ENCODE results near the gene CTTNBP2.
A peak's percentile ranks its signal among the peaks of the same experiment; 100 is the strongest.

CTTNBP2 gene

DNA sequence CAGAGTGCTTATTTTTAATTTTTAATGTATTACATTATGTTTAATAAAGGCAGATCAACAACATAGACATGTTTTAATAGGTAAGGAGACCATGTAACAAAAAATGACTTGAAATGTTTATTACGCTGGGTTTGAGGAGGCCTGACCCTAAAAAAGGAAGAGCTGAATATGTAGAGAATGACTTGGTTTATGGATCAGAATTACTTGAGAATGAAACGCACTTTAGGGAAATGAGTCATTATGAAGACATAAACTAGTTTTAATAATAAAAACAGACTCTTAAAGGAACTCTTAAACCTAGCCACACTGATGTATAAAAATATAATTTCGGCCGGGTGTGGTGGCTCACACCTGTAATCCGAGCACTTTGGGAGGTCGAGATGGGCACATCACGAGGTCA lies 56.5 kb downstream of the CTTNBP2 start:
- no peak for DNase-seq

DNA sequence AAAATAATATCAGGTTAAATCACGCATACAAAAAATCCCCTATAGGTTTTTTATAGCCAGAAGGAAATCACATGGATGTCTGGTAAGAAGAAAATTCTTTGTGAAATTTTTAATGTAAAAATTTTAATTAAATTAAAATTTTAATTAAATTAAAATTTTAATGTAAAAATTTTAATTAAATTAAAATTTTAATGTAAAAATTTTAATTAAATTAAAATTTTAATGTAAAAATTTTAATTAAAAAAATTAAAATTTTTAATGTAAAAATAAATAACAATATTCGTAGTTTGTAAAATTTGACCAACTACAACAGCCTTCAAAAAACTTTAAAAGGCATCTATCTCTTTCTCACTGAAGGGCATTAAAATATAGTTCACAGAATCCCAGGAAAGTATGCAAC lies 61.5 kb downstream of the CTTNBP2 start:
- DNase-seq, result no peak

GRCh38 chr7:117810642-117811512 lies 62.4 kb downstream of the CTTNBP2 start:
- peak; percentile 55 for DNase-seq

- no peak for DNase-seq
Observed at GRCh38 chr7:117809958-117810357, 63.3 kb downstream of the CTTNBP2 start.

DNA sequence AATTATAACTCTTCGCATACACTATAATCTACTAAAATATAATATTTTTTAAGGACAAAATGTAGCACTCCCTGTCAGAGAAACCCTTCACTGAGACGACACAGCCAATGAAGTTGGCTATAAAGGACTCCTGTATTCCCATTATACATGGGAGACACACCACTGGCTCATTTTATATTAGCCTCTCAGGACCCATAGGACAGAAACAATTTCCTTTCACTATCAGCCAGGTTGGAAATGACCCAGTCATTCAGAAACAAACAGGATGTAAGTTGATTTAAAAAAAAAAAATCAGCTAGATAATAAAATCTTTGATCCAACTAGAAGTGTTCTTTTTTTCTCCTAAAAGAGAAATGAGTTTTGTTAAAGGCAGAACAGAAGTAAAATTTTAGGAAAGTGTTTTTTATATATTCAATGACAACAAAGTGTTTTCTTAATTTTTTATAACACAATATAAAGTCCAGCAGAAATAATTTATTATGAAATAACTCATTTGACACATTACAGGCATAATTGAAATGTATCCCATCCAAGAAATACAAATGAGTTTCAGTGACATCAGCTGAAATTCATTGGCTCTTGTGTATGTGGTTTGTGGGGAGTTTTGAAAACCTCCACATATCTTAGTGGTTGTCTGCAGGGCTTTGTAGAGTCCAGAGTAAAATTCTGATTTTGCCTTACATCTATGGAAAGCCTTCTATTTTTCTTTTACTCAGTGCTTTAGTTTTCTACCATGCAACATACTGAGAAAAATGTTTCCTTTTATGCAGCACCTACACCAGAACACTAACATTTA lies 64.1 kb downstream of the CTTNBP2 start:
- DNase-seq, result no peak

DNA sequence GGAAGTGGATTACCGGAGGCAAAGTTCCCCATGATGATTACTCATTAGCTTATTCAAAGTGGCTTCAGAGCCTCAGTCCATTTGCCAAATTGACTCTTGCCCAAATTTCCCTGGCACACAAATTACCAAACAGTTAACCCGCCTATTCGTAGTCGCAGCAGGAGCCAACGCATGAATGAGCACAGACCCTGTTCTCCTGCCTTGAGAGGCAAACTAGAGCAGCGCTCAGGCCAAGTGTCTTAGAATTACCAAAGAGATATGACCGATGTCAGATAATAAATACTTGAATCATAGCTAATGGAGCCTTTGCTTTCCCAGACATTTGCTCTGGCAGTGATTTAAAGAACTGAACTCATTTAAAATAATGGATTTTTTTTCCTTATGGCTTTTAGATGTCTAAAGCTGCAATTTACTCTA lies 64.9 kb downstream of the CTTNBP2 start:
- DNase-seq, result peak; percentile 84

- DNase-seq, result no peak
Observed at GRCh38 chr7:117807676-117808075, 65.6 kb downstream of the CTTNBP2 start.

- no peak for DNase-seq
Observed at GRCh38 chr7:117806011-117806410, 67.2 kb downstream of the CTTNBP2 start.

GRCh38 chr7:117805241-117805640 lies 68.0 kb downstream of the CTTNBP2 start:
- DNase-seq, result peak; percentile 71

DNA sequence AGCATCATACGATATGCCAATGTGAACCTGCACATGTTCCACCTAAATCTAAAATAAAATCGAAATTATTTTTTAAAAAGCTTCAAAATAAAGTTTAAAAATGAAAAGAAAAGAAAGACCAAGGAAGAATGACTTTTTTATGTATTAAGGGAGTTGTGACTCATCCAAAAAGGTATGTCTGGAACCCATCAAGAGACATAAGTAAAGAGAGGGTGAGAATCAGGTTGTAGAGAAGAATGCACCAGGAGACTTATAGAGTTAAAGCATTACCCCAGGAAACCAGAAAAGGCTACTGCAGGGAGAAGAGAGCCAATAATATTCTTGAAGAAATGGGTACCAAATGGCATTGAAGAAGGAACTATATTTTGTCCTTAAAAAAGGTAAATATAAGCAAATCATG lies 69.8 kb downstream of the CTTNBP2 start:
- no peak for DNase-seq

- no peak for DNase-seq
Observed at GRCh38 chr7:117802660-117803059, 70.6 kb downstream of the CTTNBP2 start.

DNA sequence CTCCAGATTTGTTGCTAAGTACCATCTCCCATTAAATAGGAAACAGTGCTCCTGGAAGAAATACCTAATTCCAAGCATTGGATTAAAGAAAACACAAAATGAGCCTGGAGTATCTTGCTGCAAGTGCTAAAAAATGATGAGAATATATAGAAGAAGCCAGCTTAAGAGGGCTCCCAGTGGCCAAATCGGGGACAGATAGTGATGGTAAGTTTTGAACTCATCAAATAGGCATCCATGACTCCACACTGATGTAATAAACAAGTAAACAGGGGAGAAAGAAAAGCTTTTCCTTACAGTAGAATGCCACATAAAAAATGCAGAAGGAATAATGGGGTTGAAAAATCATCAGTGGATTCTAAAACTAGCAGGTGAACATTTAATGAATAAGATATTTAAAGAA lies 72.4 kb downstream of the CTTNBP2 start:
- DNase-seq, result no peak

GRCh38 chr7:117800406-117800805 lies 72.8 kb downstream of the CTTNBP2 start:
- DNase-seq, result no peak

DNA sequence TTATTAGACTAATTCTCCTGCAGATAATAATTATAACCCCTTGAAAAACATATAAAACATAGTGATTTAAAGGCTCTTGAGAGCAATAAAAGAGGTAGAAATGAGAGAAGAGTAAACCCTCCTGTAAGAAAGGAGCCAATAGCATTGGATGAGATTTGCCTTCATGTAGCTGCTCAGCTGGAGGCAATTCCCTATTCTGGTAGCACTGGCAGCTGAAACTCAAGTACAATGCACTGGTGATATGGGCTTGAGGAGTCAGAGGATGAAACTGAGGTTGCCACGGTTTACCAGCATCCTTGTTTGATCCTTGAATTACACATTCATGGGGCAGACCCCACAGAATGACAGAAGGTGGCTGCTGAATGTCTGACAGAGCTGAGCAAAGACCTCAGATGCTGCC lies 76.4 kb downstream of the CTTNBP2 start:
- DNase-seq, result no peak

DNA sequence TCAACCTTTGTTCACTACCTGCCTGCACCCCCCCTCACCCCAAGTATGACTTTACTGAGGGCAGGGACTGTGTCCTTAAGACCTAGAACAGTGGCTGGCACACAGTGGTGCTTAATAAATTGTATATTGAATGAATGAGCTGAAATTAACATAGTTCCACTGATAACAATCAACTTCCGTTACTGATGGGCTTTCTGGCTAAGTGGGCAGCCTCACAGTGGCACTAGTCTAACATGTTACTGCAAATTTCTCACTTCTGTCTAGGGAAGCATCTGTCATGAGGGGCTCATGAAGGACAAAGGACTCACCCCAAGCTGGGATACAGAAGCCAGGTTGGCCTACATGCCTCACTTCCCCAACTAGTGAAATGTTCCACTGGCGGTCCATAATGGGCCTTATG lies 79.3 kb downstream of the CTTNBP2 start:
- DNase-seq, result no peak

- DNase-seq, result no peak
Observed at GRCh38 chr7:117793521-117793920, 79.7 kb downstream of the CTTNBP2 start.

- no peak for DNase-seq
Observed at GRCh38 chr7:117791877-117792780, 81.1 kb downstream of the CTTNBP2 start.

DNA sequence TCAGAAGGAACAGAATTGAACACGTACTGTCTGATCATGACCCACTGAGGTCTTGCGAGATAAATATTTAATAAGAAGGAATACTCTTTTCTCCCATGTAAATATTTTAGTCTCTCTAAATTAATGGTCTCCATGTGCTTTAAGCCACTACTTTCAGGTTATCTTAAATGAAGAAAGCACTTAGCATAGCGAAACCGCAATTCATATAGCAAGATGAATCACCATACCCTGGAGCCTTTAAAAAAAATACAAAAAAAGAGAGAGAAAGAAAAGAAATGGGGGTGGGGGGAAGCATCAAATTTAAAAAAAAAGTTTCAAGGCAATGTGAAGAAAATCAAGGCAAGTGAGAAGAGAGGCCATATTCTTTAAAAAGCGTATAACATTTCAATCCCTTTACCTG lies 82.5 kb downstream of the CTTNBP2 start:
- DNase-seq, result no peak

- DNase-seq, result no peak
Observed at GRCh38 chr7:117790251-117790650, 83.0 kb downstream of the CTTNBP2 start.

DNA sequence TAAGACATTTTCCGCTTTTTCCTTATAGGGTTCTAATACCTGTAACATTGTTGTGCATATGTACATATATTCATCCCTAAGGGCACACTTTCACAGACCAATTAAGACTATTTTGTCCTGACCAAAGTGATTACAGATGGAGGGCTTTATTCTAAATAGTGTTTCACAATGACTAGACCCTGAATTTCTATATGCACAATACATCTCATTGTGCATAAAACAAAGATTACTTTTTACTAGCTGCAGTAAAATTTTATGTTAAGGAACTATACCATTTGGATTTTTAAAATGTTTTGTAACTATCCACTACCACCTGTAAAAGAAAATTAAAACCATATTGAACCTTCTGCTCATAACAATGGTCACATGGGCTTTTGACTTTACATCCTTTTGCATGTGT lies 87.8 kb downstream of the CTTNBP2 start:
- no peak for DNase-seq

DNA sequence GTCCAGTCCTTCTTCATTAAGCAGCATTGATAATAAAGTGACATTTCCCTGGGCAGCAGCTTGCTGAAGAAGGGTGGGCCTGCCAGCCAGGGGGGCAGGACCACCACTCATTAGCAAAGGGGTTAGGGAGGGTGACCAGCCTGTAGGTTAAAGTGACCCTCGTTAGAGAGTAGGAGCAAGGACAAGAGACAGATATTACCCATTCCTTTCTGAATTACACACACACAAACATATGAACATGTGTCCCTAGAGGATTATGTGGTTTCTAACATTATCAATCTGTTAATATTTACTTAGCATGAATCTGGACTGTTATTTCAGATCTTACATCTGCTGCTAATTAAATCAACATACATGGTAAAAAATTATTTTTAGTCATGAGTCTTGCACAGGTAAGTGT lies 88.9 kb downstream of the CTTNBP2 start:
- DNase-seq, result no peak

- no peak for DNase-seq
Observed at GRCh38 chr7:117782761-117783160, 90.5 kb downstream of the CTTNBP2 start.

GRCh38 chr7:117781707-117782106 lies 91.5 kb downstream of the CTTNBP2 start:
- no peak for DNase-seq
